ENCODE data around the gene CACNA2D3. TPM values are rescaled to one million over a fixed set of nuclear protein-coding genes. Genes with fewer than 3 reads are reported as not detected.

The CACNA2D3 gene
- total RNA-seq, 1 experiment from 2014 or later, result not detected

DNA sequence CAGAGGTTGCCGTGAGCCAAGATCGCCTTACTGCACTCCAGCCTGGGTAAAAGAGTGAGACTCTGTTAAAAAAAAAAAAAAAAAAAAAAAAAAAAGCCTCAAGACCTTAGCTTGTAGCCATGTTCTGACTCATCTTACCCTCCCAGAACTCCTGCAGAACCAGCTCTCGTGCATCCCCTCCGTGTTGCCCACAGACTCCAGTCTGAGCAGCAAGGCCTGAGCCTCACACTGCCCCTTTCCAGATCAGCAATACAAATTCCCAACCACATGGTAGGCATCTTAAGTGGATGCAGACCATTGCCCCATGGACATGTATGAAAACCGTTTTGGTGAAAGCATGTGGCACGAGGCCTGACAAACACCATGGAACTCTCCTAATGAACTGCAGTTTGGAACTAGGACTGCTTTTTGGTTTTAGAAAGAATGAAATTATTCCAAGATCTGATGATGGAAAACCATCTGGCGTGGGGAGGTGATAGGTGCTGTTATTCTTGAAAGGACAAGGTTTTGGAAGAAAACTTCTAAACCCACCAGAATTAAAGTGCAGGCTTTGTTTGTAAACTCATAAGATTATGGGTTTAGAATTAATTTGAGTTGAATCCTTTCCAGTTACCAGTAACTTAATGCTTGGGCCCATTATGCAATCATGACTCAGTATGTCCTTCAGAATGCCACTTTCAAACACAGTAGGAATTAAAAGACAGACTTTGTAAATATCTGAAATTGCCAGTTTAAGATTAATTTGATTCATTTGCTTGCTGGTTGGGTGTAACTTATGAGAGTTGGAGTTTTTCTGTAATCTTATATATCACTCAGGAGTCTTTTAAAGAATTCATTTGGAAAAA is 969.3 kb downstream of the CACNA2D3 start:
- BruUV-seq (replicated peaks), result no TSS peak
- H3K27me3 Mint-ChIP-seq (ENCODE audit: insufficient read depth, unreplicated experiment), result peaks cover 19% of the 10 kb centered on the region
- H3K27ac Mint-ChIP-seq (ENCODE audit: unreplicated experiment), result no peak overlapping the region
- POLR2A ChIA-PET, result no interaction called here
- no peaks in the 10 kb centered on the region for H3K9me3 ChIP-seq
- no peak overlapping the region for H3K4me3 ChIP-seq (ENCODE audit: low read depth, low read length)
- no peak for DNase-seq
- H3K4me1 Mint-ChIP-seq (ENCODE audit: low read depth, unreplicated experiment), result no peaks in the 10 kb centered on the region
- H3K9me3 Mint-ChIP-seq (ENCODE audit: unreplicated experiment), result no peaks in the 10 kb centered on the region
- no peak overlapping the region for H3K4me3 Mint-ChIP-seq (ENCODE audit: unreplicated experiment)
- no peaks in the 10 kb centered on the region for H3K4me1 ChIP-seq
- intact Hi-C loops (cut with micrococcal nuclease; ENCODE audit: unreplicated experiment), result no loop called here
- TF ChIP-seq, protein P1, sequence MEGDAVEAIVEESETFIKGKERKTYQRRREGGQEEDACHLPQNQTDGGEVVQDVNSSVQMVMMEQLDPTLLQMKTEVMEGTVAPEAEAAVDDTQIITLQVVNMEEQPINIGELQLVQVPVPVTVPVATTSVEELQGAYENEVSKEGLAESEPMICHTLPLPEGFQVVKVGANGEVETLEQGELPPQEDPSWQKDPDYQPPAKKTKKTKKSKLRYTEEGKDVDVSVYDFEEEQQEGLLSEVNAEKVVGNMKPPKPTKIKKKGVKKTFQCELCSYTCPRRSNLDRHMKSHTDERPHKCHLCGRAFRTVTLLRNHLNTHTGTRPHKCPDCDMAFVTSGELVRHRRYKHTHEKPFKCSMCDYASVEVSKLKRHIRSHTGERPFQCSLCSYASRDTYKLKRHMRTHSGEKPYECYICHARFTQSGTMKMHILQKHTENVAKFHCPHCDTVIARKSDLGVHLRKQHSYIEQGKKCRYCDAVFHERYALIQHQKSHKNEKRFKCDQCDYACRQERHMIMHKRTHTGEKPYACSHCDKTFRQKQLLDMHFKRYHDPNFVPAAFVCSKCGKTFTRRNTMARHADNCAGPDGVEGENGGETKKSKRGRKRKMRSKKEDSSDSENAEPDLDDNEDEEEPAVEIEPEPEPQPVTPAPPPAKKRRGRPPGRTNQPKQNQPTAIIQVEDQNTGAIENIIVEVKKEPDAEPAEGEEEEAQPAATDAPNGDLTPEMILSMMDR (IDR thresholded peaks at IDR 0.05; ENCODE audit: insufficient read depth in 1 of 2, low read depth in 1 of 2, low read length in 1 of 2, severe bottlenecking in 1 of 2, unreplicated experiment in 1 of 2), result no peak
- no peaks in the 10 kb centered on the region for H3K36me3 Mint-ChIP-seq (ENCODE audit: insufficient read depth, unreplicated experiment)
- CTCF ChIA-PET, result no interaction called here
- no peaks in the 10 kb centered on the region for H3K27me3 ChIP-seq (replicated peaks; ENCODE audit: control insufficient read depth, insufficient read depth, low read length)
- H3K36me3 ChIP-seq (ENCODE audit: control insufficient read depth, insufficient read depth, low read length), result no peaks in the 10 kb centered on the region

DNA sequence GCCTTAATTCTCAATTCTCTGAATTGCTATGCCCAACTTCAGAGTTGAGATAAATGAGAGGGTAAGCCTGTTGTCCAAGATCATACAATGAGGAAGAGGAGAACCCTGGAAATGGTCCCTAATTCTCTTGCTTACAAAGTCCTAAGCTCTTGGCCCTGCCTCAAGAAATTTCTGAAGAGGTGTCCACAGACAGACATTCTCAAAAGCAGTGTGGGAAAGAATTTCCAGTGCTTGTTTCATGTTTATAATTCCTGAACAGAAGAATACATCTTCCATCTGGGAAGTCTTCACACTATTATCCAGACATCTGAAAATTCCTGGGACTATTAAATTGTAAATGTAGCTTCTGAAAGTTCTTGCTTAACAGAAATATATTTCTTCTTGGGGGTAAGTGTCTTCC is 972.3 kb downstream of the CACNA2D3 start:
- Histone ChIP-seq H3K9me3 (no peaks in the 10 kb centered on the region), H3K4me1 (no peaks in the 10 kb centered on the region), H3K27me3 (replicated peaks; ENCODE audit: control insufficient read depth, insufficient read depth, low read length) (no peaks in the 10 kb centered on the region), H3K4me3 (ENCODE audit: low read depth, low read length) (no peak overlapping the region), H3K36me3 (ENCODE audit: control insufficient read depth, insufficient read depth, low read length) (no peaks in the 10 kb centered on the region)
- Mint-ChIP-seq H3K36me3 (ENCODE audit: insufficient read depth, unreplicated experiment) (no peaks in the 10 kb centered on the region), H3K27me3 (ENCODE audit: insufficient read depth, unreplicated experiment) (peaks cover 8% of the 10 kb centered on the region), H3K9me3 (ENCODE audit: unreplicated experiment) (no peaks in the 10 kb centered on the region), H3K4me3 (ENCODE audit: unreplicated experiment) (no peak overlapping the region), H3K4me1 (ENCODE audit: low read depth, unreplicated experiment) (no peaks in the 10 kb centered on the region), H3K27ac (ENCODE audit: unreplicated experiment) (no peak overlapping the region)
- no TSS peak for BruUV-seq (replicated peaks)
- TF ChIP-seq, protein P1 (IDR thresholded peaks at IDR 0.05; ENCODE audit: insufficient read depth in 1 of 2, low read depth in 1 of 2, low read length in 1 of 2, severe bottlenecking in 1 of 2, unreplicated experiment in 1 of 2), result no peak
- DNase-seq, result no peak
- CTCF ChIA-PET, result no interaction called here
- POLR2A ChIA-PET, result no interaction called here
- intact Hi-C loops (cut with micrococcal nuclease; ENCODE audit: unreplicated experiment), result no loop called here

DNA sequence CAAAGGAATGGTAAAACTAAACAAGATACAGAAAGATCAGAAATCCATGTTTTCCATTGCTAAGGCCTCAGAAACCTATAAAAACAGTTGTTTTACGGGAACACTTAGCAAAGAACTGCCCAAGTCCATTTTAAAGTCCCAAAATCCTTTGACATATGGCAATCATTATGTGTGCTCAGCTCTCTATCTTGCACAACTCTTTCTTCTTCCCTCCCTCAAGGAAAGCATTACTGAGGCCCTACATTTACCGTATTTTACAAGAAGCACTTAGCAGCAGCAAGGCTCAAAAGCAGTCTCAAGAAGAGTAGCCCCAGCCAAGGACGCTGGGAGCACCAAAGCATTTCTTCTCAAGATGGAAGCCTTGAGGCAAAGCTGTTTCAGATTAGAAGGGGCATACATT is 975.1 kb downstream of the CACNA2D3 start:
- Histone ChIP-seq H3K9me3 (no peaks in the 10 kb centered on the region), H3K36me3 (ENCODE audit: control insufficient read depth, insufficient read depth, low read length) (no peaks in the 10 kb centered on the region), H3K27me3 (replicated peaks; ENCODE audit: control insufficient read depth, insufficient read depth, low read length) (no peaks in the 10 kb centered on the region), H3K4me1 (no peaks in the 10 kb centered on the region), H3K4me3 (ENCODE audit: low read depth, low read length) (no peak overlapping the region)
- Mint-ChIP-seq H3K4me3 (ENCODE audit: unreplicated experiment) (no peak overlapping the region), H3K36me3 (ENCODE audit: insufficient read depth, unreplicated experiment) (no peaks in the 10 kb centered on the region), H3K27me3 (ENCODE audit: insufficient read depth, unreplicated experiment) (peaks cover 8% of the 10 kb centered on the region), H3K27ac (ENCODE audit: unreplicated experiment) (no peak overlapping the region), H3K4me1 (ENCODE audit: low read depth, unreplicated experiment) (no peaks in the 10 kb centered on the region), H3K9me3 (ENCODE audit: unreplicated experiment) (no peaks in the 10 kb centered on the region)
- TF ChIP-seq, protein P1 (IDR thresholded peaks at IDR 0.05; ENCODE audit: insufficient read depth in 1 of 2, low read depth in 1 of 2, low read length in 1 of 2, severe bottlenecking in 1 of 2, unreplicated experiment in 1 of 2), result no peak
- ChIA-PET POLR2A (no interaction called here), CTCF (no interaction called here)
- no TSS peak for BruUV-seq (replicated peaks)
- intact Hi-C loops (cut with micrococcal nuclease; ENCODE audit: unreplicated experiment), result no loop called here
- no peak for DNase-seq

Measured in Caco-2 (cell line).